Suprapubic skin (tissue), 4 donors: Measurements from ENCODE around the gene NRXN3. TPM values are rescaled to one million over a fixed set of nuclear protein-coding genes. Genes with fewer than 3 reads are reported as not detected.

ENCODE experiments used
- DNase-seq, 2 donors: peaks; one replicate each; pipeline ENCODE4 v3.0.0-alpha.2; 2019; ENCODE audit warnings: low spot score in 2 of 2
- H3K27ac ChIP-seq: fragments of 200-600 bp; sonication (generic); one replicate; pipeline ENCODE4 v1.5.1; 2019
- H3K27me3 ChIP-seq: fragments of 200-600 bp; sonication (generic); one replicate; pipeline ENCODE4 v1.5.1; 2019
- H3K36me3 ChIP-seq: fragments of 200-600 bp; sonication (generic); one replicate; pipeline ENCODE4 v1.5.1; 2019
- H3K4me1 ChIP-seq: fragments of 200-600 bp; sonication (generic); one replicate; pipeline ENCODE4 v1.5.1; 2019
- H3K4me3 ChIP-seq: fragments of 200-600 bp; sonication (generic); one replicate; pipeline ENCODE4 v1.5.1; 2019; ENCODE audit warnings: mild to moderate bottlenecking
- H3K9me3 ChIP-seq: fragments of 200-600 bp; sonication (generic); one replicate; pipeline ENCODE4 v1.5.1; 2019
- EP300 ChIP-seq: sonication (generic); formaldehyde crosslinking; IDR thresholded peaks from one replicate; pipeline ENCODE4 v1.6.1; 2017; ENCODE audit warnings: antibody characterized with exemption
- POLR2A ChIP-seq, 2 donors: fragments of 450-650 bp; IDR thresholded peaks; one replicate each; pipeline ENCODE4 v1.6.1; 2017; ENCODE audit warnings: antibody characterized with exemption in 2 of 2, mild to moderate bottlenecking in 2 of 2, moderate library complexity in 2 of 2
- POLR2AphosphoS5 ChIP-seq, 3 donors: sonication (generic); formaldehyde crosslinking; IDR thresholded peaks; one replicate each; pipeline ENCODE4 v1.6.1; 2017; ENCODE audit warnings: antibody characterized with exemption in 3 of 3
- WGBS: methylation state at CpG from one replicate; pipeline ENCODE4 v1.1.5; 2018; 5-methylcytosine and 5-hydroxymethylcytosine counted together
- total RNA-seq, 4 donors: library from RNA; depleted of rRNA; stranded (reverse); fragments of >200 nt; gene quantifications; one replicate each; pipeline ENCODE4 v1.1.0, GENCODE V29; 2016
- TF ChIP-seq, protein P1 (sequence below), 2 donors: fragments of 200-600 bp in 1 of 2; fragments of 450-650 bp in 1 of 2; sonication (generic) in 1 of 2; IDR thresholded peaks; one replicate each; pipeline ENCODE4 v1.5.1; 2016 to 2019; ENCODE audit warnings: antibody characterized with exemption in 2 of 2, mild to moderate bottlenecking in 1 of 2, moderate library complexity in 1 of 2

NRXN3 gene
- total RNA-seq, 4 donors from 2014 or later: 0.79 to 4.3 (median 3.3) TPM

DNA sequence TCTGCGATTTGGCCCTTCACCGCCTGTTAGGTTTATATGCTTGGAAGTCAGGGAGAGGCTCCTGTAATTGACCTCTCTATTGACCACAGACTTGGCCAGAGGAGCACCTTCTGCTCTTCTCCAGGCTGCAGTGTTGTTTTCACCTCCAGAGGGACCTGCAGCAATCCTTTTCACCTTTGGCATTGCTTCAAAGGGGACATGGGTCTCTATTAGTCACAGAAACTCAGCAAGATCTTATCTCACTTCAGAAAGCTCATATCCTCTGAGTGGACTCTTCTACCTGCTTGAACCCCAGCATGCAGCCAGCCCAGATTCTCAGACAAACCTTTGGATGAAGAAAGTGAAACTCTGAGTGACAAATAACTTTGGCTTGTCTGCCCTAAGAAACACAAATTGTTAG, 339.3 kb downstream of the NRXN3 start:
- WGBS: 74% methylated on average over 2 of the region's 2 CpGs

DNA sequence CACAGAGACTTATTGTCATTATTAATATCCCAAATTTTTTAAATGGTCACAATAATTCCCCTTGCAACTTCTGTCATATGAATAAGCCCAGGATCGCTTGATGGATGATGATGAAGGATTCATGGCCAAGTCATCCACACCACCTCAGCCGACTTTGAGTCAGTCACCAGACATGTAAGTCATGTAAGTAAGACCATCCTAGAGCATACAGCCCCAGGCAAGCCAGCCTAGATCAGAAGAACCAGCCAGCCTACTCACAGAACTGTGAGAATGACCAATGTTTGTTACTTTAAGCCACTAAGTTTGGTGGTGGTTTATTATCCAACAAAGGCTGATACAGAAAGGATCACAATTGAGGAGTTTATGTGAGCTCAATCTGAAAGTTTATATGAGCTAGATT, 341.8 kb downstream of the NRXN3 start:
- TF ChIP-seq, protein P1, sequence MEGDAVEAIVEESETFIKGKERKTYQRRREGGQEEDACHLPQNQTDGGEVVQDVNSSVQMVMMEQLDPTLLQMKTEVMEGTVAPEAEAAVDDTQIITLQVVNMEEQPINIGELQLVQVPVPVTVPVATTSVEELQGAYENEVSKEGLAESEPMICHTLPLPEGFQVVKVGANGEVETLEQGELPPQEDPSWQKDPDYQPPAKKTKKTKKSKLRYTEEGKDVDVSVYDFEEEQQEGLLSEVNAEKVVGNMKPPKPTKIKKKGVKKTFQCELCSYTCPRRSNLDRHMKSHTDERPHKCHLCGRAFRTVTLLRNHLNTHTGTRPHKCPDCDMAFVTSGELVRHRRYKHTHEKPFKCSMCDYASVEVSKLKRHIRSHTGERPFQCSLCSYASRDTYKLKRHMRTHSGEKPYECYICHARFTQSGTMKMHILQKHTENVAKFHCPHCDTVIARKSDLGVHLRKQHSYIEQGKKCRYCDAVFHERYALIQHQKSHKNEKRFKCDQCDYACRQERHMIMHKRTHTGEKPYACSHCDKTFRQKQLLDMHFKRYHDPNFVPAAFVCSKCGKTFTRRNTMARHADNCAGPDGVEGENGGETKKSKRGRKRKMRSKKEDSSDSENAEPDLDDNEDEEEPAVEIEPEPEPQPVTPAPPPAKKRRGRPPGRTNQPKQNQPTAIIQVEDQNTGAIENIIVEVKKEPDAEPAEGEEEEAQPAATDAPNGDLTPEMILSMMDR (IDR thresholded peaks at IDR 0.05): no peak
- TF ChIP-seq POLR2AphosphoS5 (IDR thresholded peaks at IDR 0.05) (no peak), EP300 (no peak), POLR2A (IDR thresholded peaks at IDR 0.05) (no peak)
- 93% methylated on average over 2 of the region's 2 CpGs for WGBS

More for the DNA sequence above, 339.3 kb downstream of the NRXN3 start:
- TF ChIP-seq POLR2A (IDR thresholded peaks at IDR 0.05) (no peak), POLR2AphosphoS5 (IDR thresholded peaks at IDR 0.05) (no peak), EP300 (no peak)
- TF ChIP-seq, protein P1 (IDR thresholded peaks at IDR 0.05): no peak
- Histone ChIP-seq H3K4me1 (no peaks in the 10 kb centered on the region), H3K4me3 (no peak overlapping the region), H3K9me3 (no peaks in the 10 kb centered on the region), H3K27me3 (no peaks in the 10 kb centered on the region), H3K36me3 (no peaks in the 10 kb centered on the region), H3K27ac (no peak overlapping the region)
- DNase-seq: no peak

DNA sequence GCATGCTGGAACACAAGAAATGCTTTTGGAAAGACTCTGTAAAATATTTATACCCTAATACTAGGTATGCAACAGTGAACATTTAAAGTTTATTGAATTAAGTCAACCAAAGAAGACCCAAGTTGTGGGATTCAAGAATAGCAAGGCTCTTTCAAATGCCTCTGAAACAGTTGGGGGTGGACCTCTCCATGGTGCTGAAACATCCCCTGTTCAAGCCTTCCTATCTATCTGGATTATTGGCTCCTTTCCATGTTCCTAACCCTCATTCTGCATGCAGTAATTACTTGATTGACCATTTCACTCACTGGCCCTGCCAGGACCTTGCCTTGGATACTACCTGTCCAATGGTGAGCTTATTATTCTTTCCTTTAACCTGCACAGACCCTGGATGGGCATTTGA, 349.7 kb downstream of the NRXN3 start:
- no peak for TF ChIP-seq POLR2A (IDR thresholded peaks at IDR 0.05)
- TF ChIP-seq, protein P1 (IDR thresholded peaks at IDR 0.05): no peak
- no peak for TF ChIP-seq EP300
- TF ChIP-seq POLR2AphosphoS5 (IDR thresholded peaks at IDR 0.05): no peak
- Histone ChIP-seq H3K4me3 (no peak overlapping the region), H3K27me3 (no peaks in the 10 kb centered on the region), H3K36me3 (no peaks in the 10 kb centered on the region), H3K4me1 (no peaks in the 10 kb centered on the region), H3K27ac (no peak overlapping the region), H3K9me3 (no peaks in the 10 kb centered on the region)
- DNase-seq: no peak

More for the DNA sequence above, 341.8 kb downstream of the NRXN3 start:
- Histone ChIP-seq H3K4me1 (no peaks in the 10 kb centered on the region), H3K4me3 (no peak overlapping the region), H3K36me3 (no peaks in the 10 kb centered on the region), H3K27me3 (no peaks in the 10 kb centered on the region), H3K9me3 (no peaks in the 10 kb centered on the region), H3K27ac (no peak overlapping the region)
- DNase-seq: no peak

DNA sequence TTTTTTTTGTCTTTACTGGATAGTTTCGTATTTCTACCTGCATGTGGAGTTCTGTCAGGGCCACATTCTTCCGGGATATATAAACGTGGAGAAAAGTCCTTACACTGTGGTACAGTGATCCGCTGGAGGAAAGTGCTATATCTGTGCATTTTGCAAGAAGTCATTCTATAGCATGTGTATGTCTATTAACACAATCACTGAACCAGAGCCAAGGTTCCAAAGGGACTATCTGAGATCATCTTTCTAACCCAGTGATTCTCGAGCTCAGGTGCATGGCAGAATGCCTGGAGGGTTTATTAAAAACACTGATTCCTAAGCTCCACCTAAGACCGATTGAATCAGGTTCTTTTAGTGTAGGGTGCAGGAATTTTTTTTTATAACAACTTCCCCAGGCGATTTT, 354.0 kb downstream of the NRXN3 start:
- Histone ChIP-seq H3K27ac (no peak overlapping the region), H3K4me3 (no peak overlapping the region), H3K4me1 (no peaks in the 10 kb centered on the region), H3K36me3 (no peaks in the 10 kb centered on the region), H3K27me3 (no peaks in the 10 kb centered on the region), H3K9me3 (no peaks in the 10 kb centered on the region)
- 70% methylated on average over 7 of the region's 7 CpGs for WGBS
- no peak for DNase-seq
- TF ChIP-seq, protein P1 (IDR thresholded peaks at IDR 0.05): no peak
- TF ChIP-seq EP300: no peak
- TF ChIP-seq POLR2A (IDR thresholded peaks at IDR 0.05): no peak
- no peak for TF ChIP-seq POLR2AphosphoS5 (IDR thresholded peaks at IDR 0.05)

DNA sequence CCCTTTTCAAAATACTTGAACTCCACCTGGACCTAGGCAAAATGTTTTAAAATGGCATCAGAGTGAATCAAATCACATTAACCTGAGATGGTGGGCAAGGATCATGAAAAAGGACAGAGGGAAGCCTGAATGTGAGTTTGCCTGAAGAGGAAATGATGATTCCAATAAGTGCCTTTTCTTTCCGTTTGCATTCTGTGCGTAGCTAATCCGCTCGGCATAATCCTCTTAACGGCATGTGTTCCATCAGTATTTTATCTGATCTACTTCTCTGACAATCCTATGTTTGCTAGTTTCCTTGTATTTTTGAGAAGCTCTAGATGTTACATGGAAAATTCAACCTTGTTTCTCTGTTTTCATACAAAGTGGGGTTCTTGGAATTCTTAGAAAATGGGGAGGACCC, 354.6 kb downstream of the NRXN3 start:
- Histone ChIP-seq H3K36me3 (no peaks in the 10 kb centered on the region), H3K4me1 (no peaks in the 10 kb centered on the region), H3K27me3 (no peaks in the 10 kb centered on the region), H3K4me3 (no peak overlapping the region), H3K9me3 (no peaks in the 10 kb centered on the region), H3K27ac (no peak overlapping the region)
- WGBS: 92% methylated on average over 5 of the region's 5 CpGs
- TF ChIP-seq EP300 (no peak), POLR2AphosphoS5 (IDR thresholded peaks at IDR 0.05) (no peak), POLR2A (IDR thresholded peaks at IDR 0.05) (no peak)
- TF ChIP-seq, protein P1 (IDR thresholded peaks at IDR 0.05): no peak
- no peak for DNase-seq
